Smooth muscle cell (in vitro differentiated cells): ENCODE measurements around the gene XPNPEP1. TPM values are rescaled to one million over a fixed set of nuclear protein-coding genes. Genes with fewer than 3 reads are reported as not detected.

ENCODE experiments used
- DNase-seq: peaks from one replicate; lab custom pipeline; 2025; ENCODE audit not compliant: unreplicated experiment; lab: John Stamatoyannopoulos, UW
- H2AFZ ChIP-seq: fragments of 200-600 bp; sonication (generic); 2 replicates; pipeline ENCODE4 v1.6.0; 2016; ENCODE audit warnings: antibody characterized with exemption, low read depth, mild to moderate bottlenecking
- H3F3A ChIP-seq: fragments of 200-600 bp; sonication (generic); 2 replicates; pipeline ENCODE4 v1.6.0; 2017; ENCODE audit warnings: antibody characterized with exemption, low read depth
- H3K27ac ChIP-seq: fragments of 200-600 bp; sonication (generic); 2 replicates; pipeline ENCODE4 v1.5.1; 2016; ENCODE audit warnings: low read depth, mild to moderate bottlenecking
- H3K27me3 ChIP-seq: fragments of 200-600 bp; sonication (generic); 2 replicates; pipeline ENCODE4 v1.6.1; 2016; ENCODE audit warnings: low read depth, mild to moderate bottlenecking
- H3K36me3 ChIP-seq: fragments of 200-600 bp; sonication (generic); 2 replicates; pipeline ENCODE4 v1.5.1; 2016; ENCODE audit warnings: low read depth
- H3K4me1 ChIP-seq: fragments of 200-600 bp; sonication (generic); 2 replicates; pipeline ENCODE4 v1.5.1; 2016; ENCODE audit warnings: low read depth
- H3K4me2 ChIP-seq: fragments of 200-600 bp; sonication (generic); 2 replicates; pipeline ENCODE4 v1.6.0; 2016; ENCODE audit warnings: mild to moderate bottlenecking
- H3K4me3 ChIP-seq: fragments of 200-600 bp; sonication (generic); 2 replicates; pipeline ENCODE4 v1.5.1; 2016; ENCODE audit warnings: mild to moderate bottlenecking
- H3K79me2 ChIP-seq: fragments of 200-600 bp; sonication (generic); 2 replicates; pipeline ENCODE4 v1.6.0; 2016; ENCODE audit warnings: low read depth, mild to moderate bottlenecking
- H3K9ac ChIP-seq: fragments of 200-600 bp; sonication (generic); 2 replicates; pipeline ENCODE4 v1.6.0; 2016; ENCODE audit warnings: low read depth
- H3K9me3 ChIP-seq: fragments of 200-600 bp; sonication (generic); replicated peaks from 2 replicates; pipeline ENCODE4 v1.5.1; 2016; ENCODE audit warnings: low read depth
- H4K20me1 ChIP-seq: fragments of 200-600 bp; sonication (generic); 2 replicates; pipeline ENCODE4 v1.6.0; 2016; ENCODE audit warnings: low read depth
- CTCF ChIP-seq: fragments of 200-600 bp; sonication (generic); IDR thresholded peaks from 2 replicates; pipeline ENCODE4 v1.5.1; 2017; ENCODE audit warnings: borderline replicate concordance, mild to moderate bottlenecking, antibody characterized with exemption; ENCODE audit not compliant: insufficient read depth, poor library complexity, severe bottlenecking
- WGBS: methylation state at CpG from one replicate; pipeline ENCODE4 v1.1.7; 2016; ENCODE audit warnings: low lambda C conversion rate; 5-methylcytosine and 5-hydroxymethylcytosine counted together
- polyA plus RNA-seq: library from polyadenylated mRNA; unstranded; fragments of >200 nt; fragmentation: Nextera tagmentation; extraction: Ambion mirVana; gene quantifications from 2 replicates; pipeline ENCODE4 v1.2.1, GENCODE V29; 2016
- total RNA-seq: library from RNA; depleted of rRNA; stranded (reverse); fragments of >200 nt; gene quantifications from 2 replicates; pipeline ENCODE4 v1.2.3, GENCODE V29; 2014

XPNPEP1 gene
- total and polyA plus RNA-seq, 2 experiments from 2014 or later, result 63.0 to 147 TPM

DNA sequence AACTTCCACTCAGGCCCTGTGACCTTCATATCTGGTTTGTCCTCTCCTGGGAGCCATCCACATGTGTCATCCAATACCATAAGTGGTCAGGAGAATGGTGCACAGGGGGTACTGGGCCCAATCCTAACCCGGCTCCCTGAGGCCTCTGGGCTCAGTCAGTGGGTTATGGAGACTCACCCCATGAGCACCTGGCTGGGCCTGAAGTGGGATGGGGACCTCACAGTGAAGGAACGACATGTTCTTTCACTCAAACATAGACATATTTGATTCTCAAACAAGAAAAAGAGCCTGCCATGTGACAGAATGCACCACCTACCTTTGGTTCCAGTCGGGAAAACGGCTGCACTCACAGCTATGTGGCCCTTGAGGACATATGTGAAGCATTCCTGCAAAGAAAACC lies 51.8 kb downstream of the XPNPEP1 start:
- no peaks in the 10 kb centered on the region for H3K4me1 ChIP-seq
- 95% methylated on average over 4 of the region's 4 CpGs for WGBS
- H4K20me1 ChIP-seq, result no peaks in the 10 kb centered on the region
- no peak overlapping the region for H3K27ac ChIP-seq
- no peak for TF ChIP-seq CTCF
- no peak overlapping the region for H3K4me2 ChIP-seq
- no peak for DNase-seq
- no peaks in the 10 kb centered on the region for H3F3A ChIP-seq
- H2AFZ ChIP-seq, result no peak overlapping the region
- H3K36me3 ChIP-seq, result peaks cover 11% of the 10 kb centered on the region
- no peaks in the 10 kb centered on the region for H3K9me3 ChIP-seq
- H3K9ac ChIP-seq, result no peak overlapping the region
- H3K79me2 ChIP-seq, result no peaks in the 10 kb centered on the region
- no peak overlapping the region for H3K4me3 ChIP-seq
- H3K27me3 ChIP-seq, result no peaks in the 10 kb centered on the region

- Histone ChIP-seq H2AFZ (no peak overlapping the region), H3K27me3 (no peaks in the 10 kb centered on the region), H3K4me1 (no peaks in the 10 kb centered on the region), H3K79me2 (no peaks in the 10 kb centered on the region), H3K9ac (no peak overlapping the region), H3F3A (no peaks in the 10 kb centered on the region), H3K36me3 (peaks cover 13% of the 10 kb centered on the region), H3K9me3 (no peaks in the 10 kb centered on the region), H3K4me2 (no peak overlapping the region), H4K20me1 (no peaks in the 10 kb centered on the region), H3K27ac (no peak overlapping the region), H3K4me3 (no peak overlapping the region)
- TF ChIP-seq CTCF, result no peak
- WGBS, result 97% methylated on average over 4 of the region's 4 CpGs
- no peak for DNase-seq
Measured at GRCh38 chr10:109866995-109867635, 56.2 kb downstream of the XPNPEP1 start.

DNA sequence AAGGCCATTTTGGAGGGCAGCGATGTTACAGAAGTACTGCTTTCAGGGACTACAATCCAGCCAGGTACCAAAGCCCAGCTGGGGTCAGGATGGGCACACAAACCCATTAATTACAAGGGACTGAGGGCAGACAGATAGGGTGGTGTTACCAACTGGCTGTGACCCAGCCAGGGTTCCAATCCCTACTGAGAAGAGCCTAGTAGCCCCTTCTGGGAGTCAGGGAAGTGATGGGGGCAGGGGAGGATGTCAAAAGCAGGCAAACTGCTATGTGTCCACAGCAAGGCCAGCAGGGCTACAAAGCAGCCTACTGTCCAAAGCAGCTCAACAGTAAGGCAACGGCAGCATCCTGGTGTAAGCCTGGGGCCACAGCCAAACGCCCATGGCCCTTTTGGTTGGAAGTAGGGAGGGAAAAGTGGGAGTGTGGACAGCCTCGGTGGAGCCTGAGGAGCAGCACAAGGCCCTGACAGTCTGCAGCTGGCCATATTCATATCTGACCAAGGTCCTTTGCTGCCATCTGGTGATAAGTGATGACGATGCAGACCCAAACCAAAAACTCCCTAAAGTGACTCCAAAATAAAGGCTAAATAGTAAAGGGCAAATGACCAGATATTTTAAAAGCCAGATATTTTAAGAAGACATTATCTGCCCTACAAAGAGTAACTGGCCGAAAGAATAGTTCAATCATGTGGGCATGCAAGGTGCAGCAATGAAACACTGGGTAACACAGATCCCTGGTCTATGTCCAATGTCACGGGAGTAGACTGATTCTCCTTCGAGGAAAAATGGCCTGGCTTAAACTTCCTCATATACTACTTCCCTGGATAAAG lies 56.9 kb downstream of the XPNPEP1 start:
- Histone ChIP-seq H3K4me2 (no peak overlapping the region), H3K4me3 (no peak overlapping the region), H2AFZ (no peak overlapping the region), H3K9me3 (no peaks in the 10 kb centered on the region), H3K27me3 (no peaks in the 10 kb centered on the region), H3F3A (no peaks in the 10 kb centered on the region), H3K4me1 (no peaks in the 10 kb centered on the region), H3K79me2 (no peaks in the 10 kb centered on the region), H3K36me3 (peaks cover 13% of the 10 kb centered on the region), H4K20me1 (no peaks in the 10 kb centered on the region), H3K9ac (no peak overlapping the region), H3K27ac (no peak overlapping the region)
- TF ChIP-seq CTCF, result peak; percentile 29
- no peak for DNase-seq
- WGBS, result 78% methylated on average over 8 of the region's 8 CpGs
